ENCODE data around the gene TRAPPC14.

GRCh38 chr7:100167912-100168323 is 9.4 kb upstream of the TRAPPC14 start:
- TF ChIP-seq POLR2A (IDR thresholded peaks at IDR 0.05; ENCODE audit: low read depth, low read length) (no peak), GABPA (IDR thresholded peaks at IDR 0.05; ENCODE audit: low read depth) (no peak), ZNF687 (IDR thresholded peaks at IDR 0.05) (no peak), FOS (IDR thresholded peaks at IDR 0.05; ENCODE audit: borderline replicate concordance, extremely low read depth, insufficient read length) (no peak), DPF2 (IDR thresholded peaks at IDR 0.05) (no peak), ZBTB33 (IDR thresholded peaks at IDR 0.05) (no peak), EP300 (IDR thresholded peaks at IDR 0.05; ENCODE audit: borderline replicate concordance in 1 of 2, control insufficient read depth in 1 of 2, low read depth in 2 of 2, low read length in 2 of 2) (no peak), ZSCAN29 (IDR thresholded peaks at IDR 0.05) (no peak), LARP7 (IDR thresholded peaks at IDR 0.05) (no peak), NRF1 (conservative IDR thresholded peaks at IDR 0.05; ENCODE audit: low read depth, low read length) (no peak), SIN3A (IDR thresholded peaks at IDR 0.05; ENCODE audit: low read depth, low read length) (no peak), E4F1 (IDR thresholded peaks at IDR 0.05; ENCODE audit: borderline replicate concordance, partially characterized antibody) (no peak)
- TF ChIP-seq, protein P1, sequence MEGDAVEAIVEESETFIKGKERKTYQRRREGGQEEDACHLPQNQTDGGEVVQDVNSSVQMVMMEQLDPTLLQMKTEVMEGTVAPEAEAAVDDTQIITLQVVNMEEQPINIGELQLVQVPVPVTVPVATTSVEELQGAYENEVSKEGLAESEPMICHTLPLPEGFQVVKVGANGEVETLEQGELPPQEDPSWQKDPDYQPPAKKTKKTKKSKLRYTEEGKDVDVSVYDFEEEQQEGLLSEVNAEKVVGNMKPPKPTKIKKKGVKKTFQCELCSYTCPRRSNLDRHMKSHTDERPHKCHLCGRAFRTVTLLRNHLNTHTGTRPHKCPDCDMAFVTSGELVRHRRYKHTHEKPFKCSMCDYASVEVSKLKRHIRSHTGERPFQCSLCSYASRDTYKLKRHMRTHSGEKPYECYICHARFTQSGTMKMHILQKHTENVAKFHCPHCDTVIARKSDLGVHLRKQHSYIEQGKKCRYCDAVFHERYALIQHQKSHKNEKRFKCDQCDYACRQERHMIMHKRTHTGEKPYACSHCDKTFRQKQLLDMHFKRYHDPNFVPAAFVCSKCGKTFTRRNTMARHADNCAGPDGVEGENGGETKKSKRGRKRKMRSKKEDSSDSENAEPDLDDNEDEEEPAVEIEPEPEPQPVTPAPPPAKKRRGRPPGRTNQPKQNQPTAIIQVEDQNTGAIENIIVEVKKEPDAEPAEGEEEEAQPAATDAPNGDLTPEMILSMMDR (IDR thresholded peaks at IDR 0.05 in 2 of 3, conservative IDR thresholded peaks at IDR 0.05 in 1 of 3; ENCODE audit: control insufficient read depth in 2 of 3, extremely low read depth in 1 of 3, insufficient read depth in 1 of 3, low read depth in 3 of 3, low read length in 3 of 3), result no peak

Measured in GM12878 (cell line).